ENCODE measurements around the gene NANOS2.

NANOS2 gene

GRCh38 chr19:45913874-45914830 is at the start of gene NANOS2:
NANOS2 (minus strand) TSS chr19:45914778; CDS start chr19:45914693, 85 bp downstream.
- no peak for DNase-seq

GRCh38 chr19:45962021-45962420 is 47.4 kb upstream of the NANOS2 start:
- no peak for DNase-seq

- no peak for DNase-seq
Observed at GRCh38 chr19:45960595-45961235, 46.1 kb upstream of the NANOS2 start.

GRCh38 chr19:45959517-45960025 is 45.0 kb upstream of the NANOS2 start:
- DNase-seq: no peak

DNA sequence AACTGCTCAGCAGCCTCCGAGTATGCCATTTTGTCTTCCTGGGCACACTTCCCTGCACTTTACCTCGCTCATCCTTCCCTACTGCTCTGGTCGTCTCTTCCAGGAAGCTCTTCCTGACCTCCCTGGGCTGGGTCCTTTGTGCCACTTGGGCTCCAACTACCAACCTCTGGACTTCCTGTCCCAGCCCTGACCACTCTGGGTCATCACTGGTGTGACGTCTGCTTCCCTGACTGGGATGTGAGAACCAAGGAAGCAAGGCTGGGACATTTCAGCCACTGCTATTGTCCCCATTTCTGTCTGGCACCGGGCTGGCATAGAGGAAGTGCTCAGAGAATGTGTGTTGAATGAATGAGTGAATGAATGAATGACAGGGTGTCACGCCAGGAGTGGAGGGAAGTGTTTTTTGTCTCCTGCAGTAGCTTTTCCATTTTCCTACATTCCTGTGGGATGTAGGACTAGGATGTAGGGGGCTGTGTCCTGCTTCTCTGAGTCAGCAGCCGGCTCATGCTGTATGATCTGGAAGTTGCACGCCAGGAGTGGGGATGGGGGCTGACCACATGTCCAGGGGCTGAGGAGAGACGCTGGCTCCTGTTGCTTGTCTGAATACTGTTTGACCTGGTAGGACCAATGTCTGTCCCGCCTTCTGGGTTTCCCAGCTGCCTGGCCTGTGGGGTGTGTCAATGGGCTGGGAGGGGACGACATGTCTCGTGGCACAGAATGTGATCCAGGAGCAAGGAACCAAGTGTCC is 44.4 kb upstream of the NANOS2 start:
- DNase-seq: no peak

DNA sequence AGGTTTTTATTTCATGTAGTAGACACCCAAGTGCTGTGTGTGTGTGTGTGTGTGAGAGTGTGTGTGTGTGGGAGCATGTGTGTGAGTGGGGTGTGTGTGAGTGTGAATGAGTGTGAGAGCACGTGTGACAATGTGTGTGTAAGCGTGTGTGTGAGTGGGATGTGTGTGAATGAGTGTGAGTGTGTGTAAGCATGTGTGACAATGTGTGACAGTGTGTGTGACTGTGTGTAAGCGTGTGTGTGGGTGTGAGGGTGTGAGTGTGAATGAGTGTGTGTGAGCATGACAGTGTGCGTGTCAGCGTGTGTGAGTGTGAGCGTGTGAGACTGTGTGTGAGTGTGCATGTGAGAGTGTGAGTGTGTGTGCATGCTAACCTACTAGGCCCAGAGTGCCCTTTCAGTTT is 43.7 kb upstream of the NANOS2 start:
- DNase-seq: no peak

GRCh38 chr19:45955905-45956608 is 41.5 kb upstream of the NANOS2 start:
- DNase-seq: no peak

DNA sequence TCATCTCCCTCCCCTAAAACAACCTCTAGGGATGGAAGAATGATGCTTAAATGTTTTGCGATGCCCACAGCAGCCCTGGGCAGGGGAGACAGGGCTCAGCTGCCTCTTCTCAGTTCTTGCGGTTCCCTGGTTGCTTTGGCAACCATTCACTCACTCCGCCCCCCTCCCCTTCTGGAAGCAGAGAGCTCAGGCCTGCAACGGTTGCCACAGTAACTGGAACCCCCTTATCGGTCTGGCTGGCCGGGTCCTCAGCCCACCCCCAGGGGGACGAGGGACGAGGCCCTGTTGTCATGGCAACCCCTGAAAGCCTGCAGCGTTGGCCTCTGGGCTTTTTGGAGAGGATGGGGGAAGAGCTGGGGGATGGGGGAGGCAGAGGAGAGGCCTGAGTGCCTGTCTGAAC is 39.6 kb upstream of the NANOS2 start:
- no peak for DNase-seq

GRCh38 chr19:45953676-45954075 is 39.1 kb upstream of the NANOS2 start:
- no peak for DNase-seq

GRCh38 chr19:45952686-45953505 is 38.3 kb upstream of the NANOS2 start:
- DNase-seq: no peak

DNA sequence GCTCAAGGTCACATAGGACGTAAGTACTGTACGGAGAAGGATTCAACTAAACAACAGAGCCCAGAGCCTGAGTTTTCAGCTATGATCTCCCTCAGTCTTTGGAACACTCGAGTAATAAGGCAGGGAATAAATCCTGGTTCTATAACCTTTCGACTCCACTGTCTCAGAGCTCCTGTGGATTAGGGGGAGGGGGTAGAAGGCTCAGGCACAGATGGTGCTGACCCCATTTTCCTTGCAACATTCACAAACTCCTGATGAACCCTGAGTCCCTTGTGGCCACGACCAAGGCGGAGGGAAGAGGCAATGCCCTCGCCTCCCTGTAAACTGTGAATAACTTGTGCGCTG is 37.7 kb upstream of the NANOS2 start:
- DNase-seq: no peak

GRCh38 chr19:45947926-45948325 is 33.3 kb upstream of the NANOS2 start:
- no peak for DNase-seq

GRCh38 chr19:45940515-45940805 is 25.9 kb upstream of the NANOS2 start:
- DNase-seq: no peak

GRCh38 chr19:45939792-45940514 is 25.4 kb upstream of the NANOS2 start:
- no peak for DNase-seq

DNA sequence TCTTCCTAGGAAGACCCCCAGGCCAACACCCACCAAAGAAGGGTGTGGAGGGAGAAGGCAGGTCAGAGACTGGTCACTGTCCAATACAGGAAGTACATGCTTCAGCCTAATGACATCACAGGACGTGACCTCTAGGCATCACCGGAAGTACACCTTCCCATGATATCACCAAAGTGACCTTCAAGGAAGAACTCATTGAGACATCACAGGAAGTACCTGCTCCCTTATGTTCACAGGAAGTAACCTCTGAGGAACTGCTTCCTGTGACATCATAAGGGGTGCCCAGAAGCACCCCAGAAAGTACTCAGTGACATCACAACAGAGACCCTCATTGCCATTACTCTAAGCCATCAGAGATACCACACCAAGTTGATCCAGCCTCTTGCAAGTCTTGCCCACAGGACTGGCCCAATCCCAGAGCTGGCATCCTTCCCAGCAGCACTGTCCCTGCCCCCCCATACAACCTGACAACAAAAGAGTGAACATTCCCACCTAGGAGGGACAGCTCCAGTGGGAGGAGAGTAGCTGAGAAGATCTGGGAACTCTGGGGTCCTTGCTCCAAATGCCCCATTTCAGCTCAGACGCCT is 24.2 kb upstream of the NANOS2 start:
- no peak for DNase-seq

GRCh38 chr19:45935267-45935666 is 20.7 kb upstream of the NANOS2 start:
- DNase-seq: no peak

- DNase-seq: no peak
Observed at GRCh38 chr19:45934551-45935230, 20.1 kb upstream of the NANOS2 start.

DNA sequence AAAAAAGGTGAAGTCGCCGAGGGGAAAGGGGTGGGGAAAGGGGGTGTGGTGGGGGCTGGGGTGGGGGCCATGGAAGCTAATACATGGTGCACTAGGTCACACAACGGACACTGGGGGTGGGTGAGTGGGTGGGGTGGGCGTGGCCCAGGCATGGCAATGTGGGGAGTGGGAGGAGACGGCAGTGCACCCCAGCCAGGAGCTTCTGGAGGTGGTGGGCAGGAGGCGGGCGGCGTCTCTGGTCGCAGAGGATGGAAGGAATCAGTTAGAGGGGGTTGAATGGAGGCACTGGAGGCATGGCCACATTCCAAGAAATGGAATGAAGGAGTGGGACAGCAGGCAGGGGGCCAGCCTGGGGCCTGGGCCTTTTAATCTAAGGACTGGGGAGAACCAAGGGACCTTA is 19.2 kb upstream of the NANOS2 start:
- no peak for DNase-seq

GRCh38 chr19:45931055-45931454 is 16.5 kb upstream of the NANOS2 start:
- DNase-seq: no peak

- DNase-seq: no peak
Observed at GRCh38 chr19:45929247-45929646, 14.7 kb upstream of the NANOS2 start.
